NCI-H69 (cell line): ENCODE results near the gene UBALD2.
"Not testable (repeated sequence)": the region's sequence is repeated elsewhere in the genome, so short reads cannot be mapped to it uniquely, and the experiment has no call there.

ENCODE experiments used
- DNase-seq: peaks from one replicate; lab custom pipeline; 2025; lab: John Stamatoyannopoulos, UW

Gene UBALD2

DNA sequence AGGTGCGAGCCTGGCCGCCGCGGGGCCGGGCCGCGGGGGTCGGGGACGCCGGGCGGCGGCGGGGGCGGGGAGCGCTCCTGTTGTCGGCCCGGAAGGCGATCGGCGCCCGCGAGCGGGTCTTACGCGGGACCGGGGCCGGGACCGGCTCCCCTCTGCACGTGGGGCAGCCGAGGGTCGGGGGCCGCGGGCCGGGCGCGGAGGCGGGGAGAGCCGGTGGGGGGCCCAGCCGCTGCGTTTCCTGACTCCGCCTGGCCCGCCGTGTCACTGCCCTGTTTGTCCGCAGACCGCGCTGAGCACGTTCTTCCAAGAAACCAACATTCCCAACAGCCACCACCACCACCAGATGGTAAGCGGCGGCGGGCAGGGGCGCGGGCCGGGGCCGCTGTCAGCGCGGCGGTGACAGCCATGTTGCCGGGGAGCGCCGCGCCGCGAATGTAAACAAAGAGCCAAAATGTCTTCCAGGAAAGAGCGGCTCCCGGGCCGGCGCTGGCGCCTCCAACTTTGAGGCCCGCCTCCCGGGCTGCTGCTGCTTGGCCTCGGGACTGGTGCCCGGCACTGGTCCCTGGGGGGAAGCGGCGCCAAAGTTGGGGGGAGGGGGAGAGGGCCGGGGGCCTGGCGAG lies 586 bp downstream of the UBALD2 start:
- peak; percentile 76 for DNase-seq

DNA sequence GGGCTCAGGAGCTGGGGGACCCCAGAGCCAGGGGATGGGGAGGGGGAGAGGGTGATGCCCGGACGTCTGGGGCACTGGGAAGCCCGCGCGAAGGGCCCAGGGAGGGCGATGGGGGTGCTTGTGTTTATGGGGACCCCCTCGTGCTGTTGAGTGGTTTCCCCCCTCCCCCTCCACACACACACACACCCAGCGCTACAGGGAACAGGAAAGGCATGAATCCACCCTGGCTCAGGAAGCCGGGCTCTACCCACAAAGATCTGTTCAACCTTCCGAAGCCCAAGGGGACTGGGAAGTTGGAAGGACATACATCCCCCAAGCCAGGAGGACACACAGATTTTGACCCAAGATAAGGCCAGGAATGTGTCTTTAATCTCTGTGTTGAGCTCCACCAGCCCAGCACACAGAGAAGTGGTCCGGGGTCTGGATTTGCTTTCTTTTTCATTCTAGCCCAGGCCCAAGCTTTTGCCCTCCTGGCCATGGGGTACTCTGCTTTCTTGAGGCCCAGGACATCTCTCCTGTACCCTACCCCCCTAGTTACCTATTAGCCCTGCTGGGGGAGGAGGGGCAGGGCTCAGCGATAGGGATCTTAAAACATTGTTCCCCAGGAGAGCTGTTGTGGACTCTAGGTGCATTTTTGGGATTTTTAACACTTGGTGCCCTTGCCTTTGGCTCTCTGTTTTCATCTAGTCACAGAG lies 1.2 kb downstream of the UBALD2 start:
- DNase-seq = peak; percentile 64

DNA sequence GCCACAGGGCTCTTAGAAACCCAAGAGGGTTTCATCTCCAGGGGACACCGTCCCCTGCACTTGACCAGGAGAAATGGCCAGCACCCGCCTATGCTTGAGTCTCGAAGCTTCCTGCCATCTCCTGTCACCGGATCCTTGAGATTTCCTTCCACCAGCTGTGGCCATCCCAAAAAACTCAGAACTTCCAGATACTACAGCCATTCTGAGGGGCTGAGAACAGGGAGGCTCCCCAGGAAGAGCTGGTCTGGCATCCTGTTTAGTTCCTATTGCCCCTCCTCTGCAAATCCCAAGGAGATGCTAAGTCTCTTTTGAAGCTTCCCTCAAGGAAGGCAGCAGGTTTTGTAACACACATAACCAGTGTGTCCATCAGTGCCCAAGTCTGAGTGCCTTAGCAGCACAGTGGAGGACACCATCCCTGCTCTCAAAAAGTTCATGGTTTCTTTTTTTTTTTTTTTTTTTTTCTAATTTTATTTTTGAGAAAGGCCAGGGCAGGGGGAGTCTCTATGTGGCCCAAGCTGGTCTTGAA lies 2.0 kb downstream of the UBALD2 start:
- no peak for DNase-seq

DNA sequence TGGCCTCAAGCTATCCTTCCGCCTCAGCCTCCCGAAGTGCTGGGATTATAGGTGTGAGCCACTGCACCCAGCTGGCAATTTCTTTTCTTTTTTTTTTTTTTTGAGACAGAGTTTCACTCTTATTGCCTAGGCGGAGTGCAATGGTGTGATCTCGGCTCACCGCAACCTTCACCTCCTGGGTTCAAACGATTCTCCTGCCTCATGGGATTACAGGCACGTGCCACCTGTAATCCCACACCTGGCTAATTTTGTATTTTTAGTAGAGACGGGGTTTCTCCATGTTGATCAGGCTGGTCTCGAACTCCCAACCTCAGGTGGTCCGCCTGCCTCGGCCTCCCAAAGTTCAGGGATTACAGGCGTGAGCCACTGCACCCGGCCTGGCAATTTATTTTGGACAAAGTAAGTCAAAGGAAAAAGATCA lies 2.4 kb downstream of the UBALD2 start:
- not testable (repeated sequence) for DNase-seq

DNA sequence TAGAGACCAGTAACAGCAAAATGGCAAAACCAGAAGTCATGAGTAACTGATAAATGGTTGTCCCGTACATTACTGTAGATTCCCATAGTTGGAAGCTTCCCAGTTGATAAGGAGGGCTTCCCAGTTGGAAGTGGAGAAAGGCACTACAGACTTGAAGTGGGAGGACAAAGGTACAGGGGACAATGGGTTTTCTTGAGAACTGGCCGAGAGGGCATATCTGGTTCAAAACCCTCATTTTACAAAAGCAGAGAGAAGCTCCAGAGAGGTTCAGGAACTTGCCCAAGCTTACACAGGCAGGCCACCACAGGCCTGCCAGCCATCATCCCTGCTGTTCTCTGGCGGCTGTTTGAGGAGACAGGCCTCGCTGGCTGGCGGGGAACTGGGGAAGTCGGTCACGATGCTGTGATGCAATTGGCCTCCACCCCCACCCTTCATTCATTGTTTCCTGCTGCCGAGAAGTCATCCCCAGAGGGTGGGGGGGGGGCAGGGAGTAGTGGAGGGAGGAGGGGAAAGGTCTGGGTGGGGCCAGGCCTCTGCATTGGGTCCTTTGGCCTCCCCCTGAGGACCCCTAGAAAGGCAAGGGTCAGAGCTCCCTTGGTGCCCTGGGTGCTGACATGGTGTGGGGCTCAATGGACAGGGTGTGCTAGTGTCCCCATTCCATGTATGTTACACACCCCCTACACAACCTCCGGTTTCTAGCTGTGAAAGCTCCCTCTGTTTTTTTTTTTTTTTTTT lies 3.0 kb downstream of the UBALD2 start:
- DNase-seq = peak; percentile 53

DNA sequence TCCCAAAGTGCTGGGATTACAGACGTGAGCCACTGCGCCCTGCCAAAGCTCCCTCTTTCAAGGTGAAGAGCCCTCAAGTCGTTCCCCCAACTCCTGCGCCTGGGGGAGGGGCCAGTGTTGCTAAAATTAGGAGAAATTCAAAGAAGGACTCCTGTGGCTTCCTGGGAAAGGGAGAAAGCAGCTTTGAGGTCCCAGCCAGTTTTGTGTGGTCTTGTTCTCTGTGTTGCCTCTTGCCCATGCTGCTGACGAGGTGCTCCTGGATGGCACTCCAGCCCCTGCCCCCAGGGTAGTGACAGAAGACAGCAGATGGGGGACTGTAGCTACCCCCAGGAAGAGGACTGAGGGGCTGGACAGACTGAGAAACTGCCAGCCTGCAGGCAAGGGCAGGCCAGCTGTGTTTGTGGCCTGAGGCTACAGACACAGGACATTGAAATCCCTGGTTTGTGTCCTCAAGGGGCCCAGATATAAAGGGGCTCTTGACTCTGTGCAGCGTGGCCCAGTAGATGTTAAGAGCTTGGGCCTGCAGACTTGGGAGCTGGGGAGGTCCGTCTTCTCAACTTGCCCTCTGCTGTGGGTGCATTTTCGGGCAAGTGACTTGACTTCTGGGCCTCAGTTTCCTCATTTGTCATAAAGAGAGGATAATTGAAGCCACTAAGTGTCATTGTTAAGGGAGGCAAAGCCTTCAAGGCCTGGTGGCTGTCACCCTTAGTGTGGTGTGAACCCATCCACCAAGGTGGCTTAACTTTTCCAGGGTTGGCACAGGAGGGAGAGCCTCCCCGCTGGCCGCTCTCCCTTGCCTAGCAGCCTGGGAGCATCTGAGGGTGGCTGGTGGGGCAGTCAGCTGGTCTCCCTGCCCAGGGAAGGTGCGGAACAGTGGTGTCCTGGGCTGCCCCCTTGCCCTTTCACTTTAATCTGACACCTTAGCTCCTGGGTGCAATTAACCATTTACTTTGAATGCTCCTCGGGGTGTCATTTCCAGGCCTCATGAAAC lies 4.1 kb downstream of the UBALD2 start:
- no peak for DNase-seq

DNA sequence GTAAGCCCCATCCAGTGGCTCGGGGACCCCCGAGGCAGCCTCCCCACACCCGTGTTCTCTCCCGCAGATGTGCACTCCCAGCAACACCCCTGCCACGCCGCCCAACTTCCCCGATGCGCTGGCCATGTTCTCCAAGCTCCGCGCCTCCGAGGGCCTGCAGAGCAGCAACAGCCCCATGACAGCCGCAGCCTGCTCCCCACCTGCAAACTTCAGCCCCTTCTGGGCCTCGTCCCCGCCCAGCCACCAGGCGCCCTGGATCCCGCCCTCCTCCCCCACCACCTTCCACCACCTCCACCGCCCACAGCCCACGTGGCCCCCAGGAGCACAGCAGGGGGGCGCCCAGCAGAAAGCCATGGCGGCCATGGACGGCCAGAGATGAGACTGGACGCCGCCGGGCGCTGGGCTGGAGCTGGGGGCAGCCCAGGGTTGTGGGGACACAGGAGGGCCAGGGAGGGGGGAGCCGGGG lies 5.0 kb downstream of the UBALD2 start:
- no peak for DNase-seq

DNA sequence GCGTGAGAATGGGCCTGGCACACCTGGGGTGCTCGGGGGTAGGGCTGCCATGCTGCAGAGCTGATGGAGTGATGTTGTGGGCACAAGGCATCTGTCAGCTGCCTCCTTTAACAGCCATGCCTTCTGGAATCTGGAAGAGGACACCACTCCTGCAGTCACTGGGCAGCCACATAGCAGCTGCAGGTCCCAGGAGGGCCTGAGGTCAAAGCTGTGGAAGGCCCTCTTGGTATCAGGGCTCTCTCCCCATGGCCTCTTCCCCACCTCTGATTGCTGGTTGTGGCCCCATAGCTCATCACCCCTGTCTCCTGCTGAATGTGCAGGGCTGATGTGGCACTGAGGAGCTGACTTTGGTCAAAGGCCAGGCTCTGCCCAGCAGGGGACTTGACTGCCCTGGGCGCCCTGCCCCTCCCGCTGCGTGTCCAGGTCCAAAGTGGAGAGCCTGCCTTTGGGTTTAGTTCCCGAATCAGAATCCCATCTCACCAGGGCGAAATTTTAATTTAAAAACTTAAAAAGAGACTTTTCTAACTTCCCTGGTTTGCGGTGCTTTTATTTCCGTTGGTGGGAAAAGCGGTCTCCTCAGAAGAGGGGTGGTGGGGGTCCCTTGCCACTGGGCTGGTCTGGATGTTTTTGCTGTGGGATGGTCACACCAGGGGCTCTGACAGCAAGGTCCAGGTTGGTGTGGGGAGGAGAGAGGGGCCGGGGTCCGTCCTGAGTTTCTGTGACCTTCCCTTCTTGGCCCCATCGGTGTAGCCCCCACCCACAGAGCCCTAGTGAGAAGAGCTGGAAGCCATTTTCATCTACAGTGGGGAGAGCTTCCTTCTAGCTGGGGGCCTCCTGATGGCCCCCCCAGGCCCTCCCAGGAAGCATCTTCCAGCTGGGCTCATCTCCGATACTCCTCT lies 5.9 kb downstream of the UBALD2 start:
- DNase-seq = no peak

DNA sequence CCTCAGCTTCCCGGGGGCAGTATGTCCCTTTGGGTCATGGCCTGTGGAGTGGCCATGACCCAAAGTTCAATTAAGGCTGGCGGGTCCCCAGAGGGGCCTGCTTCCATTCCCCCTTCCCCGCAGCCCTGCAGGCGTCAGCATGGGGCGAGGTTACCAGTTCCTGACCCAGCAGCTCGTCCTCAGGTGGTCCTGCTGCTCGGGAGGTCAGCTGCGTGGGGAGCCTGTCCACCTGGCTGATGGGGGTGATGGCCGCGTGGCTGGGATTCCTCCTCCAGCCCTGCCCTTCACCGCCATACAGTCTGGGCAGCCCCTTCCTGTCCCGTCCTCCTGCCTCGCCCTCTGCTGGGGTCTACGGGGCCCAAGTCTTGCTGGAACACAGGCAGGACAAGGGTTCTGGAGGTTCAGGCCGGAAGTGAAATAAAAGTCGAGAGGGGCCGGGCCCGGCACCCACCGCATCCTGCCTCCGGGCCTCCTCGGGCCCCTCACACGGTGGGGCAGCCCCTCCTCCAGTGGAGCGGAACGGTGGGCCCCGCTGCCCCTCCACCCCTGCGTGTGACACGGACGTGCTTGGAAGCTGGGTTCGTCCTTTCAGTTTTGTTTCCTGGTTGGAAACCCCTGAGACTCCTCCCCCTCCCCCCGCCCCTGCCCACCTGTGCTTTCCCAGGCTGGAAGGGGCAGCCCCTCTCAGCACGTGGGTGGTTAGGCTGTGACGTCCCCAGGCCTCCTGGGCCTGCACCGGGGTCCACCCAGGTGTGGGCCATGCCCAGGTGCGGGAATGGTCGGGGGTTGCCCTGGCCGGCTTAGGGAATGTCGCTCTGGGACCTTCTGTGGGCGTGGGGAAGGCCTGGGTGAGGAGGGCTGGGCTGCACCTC lies 6.8 kb downstream of the UBALD2 start:
- no peak for DNase-seq

DNA sequence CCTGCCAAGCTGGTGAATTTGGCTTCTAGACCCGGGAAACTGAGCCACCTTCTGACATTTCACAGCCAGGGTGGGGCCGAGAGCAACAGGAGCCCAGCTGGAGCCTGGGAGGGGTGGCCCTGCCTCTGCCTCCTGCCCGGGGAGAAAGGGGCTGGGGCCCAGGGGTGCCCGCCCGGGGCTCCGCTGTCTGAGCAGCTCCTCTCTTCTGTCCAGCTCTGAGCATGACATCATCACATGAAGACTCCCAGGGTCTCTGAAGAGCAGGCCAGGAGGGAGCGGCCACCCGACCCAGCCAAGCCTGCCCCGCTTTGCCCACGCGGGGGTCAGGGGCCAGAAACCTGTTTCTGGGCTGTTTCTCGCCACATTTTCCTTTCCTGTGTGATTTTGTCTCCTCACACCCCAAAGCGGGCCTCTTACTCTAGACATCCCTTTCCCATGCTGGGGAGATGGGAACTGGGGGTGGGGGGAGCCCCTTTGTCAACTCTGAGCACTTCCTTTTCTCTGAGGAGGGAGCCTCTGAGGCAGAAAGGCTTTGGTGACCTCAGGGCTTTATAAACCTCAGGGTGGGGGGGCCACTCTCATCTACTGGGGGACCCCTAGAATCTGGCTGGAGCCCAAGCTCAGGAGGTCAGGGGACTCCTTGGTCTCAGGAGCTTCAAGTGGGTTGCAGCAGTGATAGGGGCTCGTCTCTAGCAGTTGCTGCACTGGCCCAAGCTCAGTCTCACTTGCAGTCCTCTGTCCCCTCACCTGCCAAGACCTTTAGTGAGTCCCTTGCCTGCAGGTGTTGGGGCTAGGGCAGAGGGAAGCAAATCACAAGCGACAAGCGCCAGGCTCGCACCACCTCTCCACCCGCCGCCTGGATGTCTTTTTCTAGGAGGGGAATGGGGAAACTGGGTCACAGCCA lies 7.6 kb downstream of the UBALD2 start:
- no peak for DNase-seq

DNA sequence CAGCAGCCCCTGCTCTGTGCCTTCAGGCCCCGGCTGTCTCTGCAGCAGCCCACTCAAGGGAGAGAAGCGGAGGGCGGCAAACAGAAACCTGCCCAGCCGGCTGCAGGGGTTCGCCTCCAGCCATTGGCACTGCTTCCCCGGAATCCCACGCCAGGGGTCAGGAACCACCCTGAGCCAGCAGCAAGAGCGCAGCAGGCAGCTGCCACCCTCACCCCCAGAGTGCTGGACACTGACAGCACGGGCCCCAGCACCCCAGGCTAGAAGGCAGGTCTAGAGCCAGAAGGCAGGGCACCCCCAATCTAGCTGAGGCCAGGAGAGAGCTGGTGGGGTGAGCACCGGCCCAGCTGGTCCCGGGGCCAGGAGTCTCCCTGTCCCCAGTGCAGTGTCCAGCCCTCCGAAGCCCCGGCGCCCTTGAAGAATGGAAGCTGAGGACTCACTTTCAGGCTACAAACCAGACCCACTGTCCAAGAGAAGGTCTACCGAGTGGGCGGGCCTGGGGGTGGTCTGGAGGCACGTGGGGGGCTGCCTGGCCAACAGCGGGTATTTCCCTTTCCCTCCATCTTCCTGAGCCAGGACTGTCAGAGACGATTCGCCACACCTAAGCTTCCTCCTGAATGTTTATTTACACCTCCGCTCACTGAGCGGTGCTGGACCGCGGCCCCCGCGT lies 8.4 kb downstream of the UBALD2 start:
- DNase-seq = no peak

DNA sequence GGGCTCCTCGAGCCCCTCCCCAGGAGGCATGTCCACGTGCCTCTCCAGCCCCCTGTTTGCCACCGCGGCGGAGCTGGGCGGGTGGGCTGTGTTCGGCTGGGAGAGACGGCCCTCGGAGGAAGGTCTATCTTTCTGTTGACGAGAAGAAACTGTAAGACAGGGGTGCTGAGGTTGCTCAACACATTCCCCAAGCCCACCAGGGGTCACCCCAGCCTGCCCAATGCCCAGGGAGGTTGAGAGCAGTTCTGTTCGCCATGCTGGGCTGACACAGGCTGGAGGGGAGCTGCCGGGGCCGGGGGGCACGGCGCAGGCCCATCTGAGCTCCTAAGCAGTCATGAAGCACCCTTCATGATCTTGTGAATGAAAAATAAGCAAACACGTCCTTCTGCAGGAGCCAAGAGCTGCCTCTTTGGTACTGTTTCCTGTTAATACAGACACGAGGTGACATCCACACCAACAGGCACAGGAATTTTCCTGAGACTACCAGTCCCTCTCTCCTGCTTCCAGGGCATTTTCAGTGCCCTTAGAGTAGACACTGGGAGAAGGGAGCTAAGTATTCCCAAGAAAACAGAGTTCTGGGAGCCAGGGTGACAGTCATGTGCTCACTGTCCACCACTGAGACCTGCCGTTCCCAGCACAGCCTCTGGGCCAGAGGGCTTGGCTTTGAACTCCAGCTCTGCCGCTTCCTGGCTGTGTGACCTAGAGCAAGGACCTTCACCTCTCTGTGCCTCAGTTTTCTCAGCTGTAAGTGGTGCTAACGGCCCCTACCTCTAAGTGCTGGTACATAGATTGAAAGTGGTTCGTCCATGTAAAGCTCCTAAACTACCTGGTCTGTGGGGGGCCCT lies 9.2 kb downstream of the UBALD2 start:
- no peak for DNase-seq

DNA sequence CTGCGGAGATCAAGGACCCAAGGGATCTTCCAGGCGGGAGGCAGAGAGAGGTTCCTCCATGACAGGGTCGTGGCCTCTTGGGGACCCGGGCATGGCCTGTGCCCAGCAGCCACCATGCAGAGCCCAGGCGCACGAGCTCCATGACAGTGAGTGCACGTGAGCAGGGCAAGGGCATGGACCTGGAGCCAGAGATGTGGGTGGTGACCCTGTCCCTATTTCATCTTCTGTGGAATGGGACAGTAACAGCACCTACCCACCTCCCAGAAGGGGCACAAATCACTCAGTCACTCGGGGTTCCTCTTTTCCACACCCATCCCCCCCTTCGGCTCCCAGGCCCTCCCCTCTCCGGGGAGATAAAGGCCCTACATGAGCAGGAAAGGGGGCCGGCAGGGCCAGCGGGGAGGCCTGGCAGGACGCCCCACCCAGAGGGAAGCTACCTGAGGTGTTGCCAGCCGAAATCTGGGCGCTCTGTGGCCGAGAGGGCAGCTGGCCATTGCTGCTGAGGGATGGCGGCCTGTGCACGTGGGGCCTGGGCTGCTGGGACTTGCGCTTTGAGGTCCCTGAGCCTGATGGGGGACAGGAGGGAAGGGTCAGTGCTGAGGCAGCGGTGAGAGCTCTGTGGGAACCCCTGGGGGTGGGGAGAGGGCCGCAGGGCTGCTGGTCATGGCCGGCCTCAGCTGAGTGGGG lies 10.4 kb downstream of the UBALD2 start:
- DNase-seq = no peak

DNA sequence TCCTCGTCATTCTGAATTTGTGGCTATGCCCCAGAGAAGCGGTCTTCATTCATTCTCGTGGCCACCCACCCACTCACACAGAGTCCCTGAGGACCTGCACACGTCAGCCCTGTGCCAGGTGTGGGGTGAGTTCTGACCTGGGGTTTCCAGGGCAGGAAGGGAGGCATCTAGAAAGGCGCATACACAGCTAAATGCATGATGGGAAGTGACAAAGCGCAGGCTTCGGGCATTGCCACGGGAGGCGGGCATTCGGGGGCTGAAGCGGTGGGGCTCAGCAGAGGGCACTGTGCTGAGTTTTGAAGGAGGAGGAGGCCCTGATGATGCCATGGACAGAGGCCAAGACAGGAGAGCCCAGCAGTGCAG lies 10.9 kb downstream of the UBALD2 start:
- no peak for DNase-seq

DNA sequence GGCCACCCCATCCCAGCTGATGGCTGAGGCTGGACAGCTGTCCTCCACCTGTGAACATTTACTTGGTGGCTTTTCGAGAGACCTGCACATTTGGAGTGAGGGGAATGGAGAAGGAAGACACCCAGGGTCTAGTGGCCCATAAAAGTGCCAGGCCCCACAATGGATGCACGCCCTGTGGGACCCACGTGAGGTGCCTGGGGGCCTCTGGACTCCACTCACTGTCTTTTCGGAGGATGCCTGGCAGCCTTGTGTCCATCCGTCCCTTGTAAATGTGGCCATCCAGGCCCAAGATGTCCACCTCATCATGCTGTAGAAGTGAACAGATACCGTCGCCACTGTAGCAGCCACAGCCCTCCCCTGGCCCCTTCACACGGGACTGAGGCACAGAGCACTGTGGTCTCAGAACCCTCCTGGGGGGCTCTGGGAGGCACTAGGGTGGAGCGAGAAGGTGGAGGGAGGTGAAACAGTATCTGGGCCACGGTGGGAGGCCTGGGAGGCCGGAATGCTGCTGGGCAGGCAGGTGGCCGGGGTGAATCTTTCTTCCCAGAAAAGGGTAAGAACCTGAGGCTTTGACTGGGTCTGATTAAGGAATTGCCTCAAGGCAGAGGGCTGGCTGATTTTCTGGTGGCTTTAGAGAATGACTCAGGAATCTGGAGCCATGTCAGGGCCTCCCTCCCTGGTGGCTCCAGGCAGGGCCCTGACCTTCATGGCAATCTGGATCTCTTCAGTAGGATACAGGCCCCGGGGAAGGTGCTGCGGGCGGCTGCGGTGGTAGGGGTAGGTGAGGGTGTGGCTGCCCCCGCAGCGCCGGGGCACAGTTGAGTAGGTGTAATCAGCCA lies 11.5 kb downstream of the UBALD2 start:
- DNase-seq = no peak
